GM23338 (cell line): Measurements from ENCODE around the gene PROX2. TPM values are rescaled to one million over a fixed set of nuclear protein-coding genes. Genes with fewer than 3 reads are reported as not detected.

Source experiments
- ATAC-seq: fragments of 200-7000 bp; cut with Tn5 transposase; 3 replicates; pipeline ENCODE4 v1.9.1; 2020
- DNase-seq: peaks from one replicate; pipeline ENCODE4 v3.0.0-alpha.2; 2015; ENCODE audit warnings: low spot score
- H2AFZ ChIP-seq: fragments of 200-600 bp; sonication (generic); 2 replicates; pipeline ENCODE4 v1.8.0; 2016; ENCODE audit warnings: antibody characterized with exemption, mild to moderate bottlenecking, moderate library complexity
- H3F3A ChIP-seq: fragments of 200-600 bp; sonication (generic); replicated peaks from 2 replicates; pipeline ENCODE4 v1.8.0; 2017; ENCODE audit warnings: antibody characterized with exemption, mixed run types, low read depth
- H3K27ac ChIP-seq: fragments of 200-600 bp; sonication (generic); 2 replicates; pipeline ENCODE4 v1.6.1; 2016; ENCODE audit warnings: low read depth
- H3K27me3 ChIP-seq: fragments of 200-600 bp; sonication (generic); 2 replicates; pipeline ENCODE4 v1.8.0; 2016; ENCODE audit warnings: mild to moderate bottlenecking, mixed run types, moderate library complexity; ENCODE audit not compliant: insufficient read depth
- H3K36me3 ChIP-seq: fragments of 200-600 bp; sonication (generic); 2 replicates; pipeline ENCODE4 v1.8.0; 2016; ENCODE audit warnings: mild to moderate bottlenecking; ENCODE audit not compliant: insufficient read depth
- H3K4me1 ChIP-seq: fragments of 200-600 bp; sonication (generic); 2 replicates; pipeline ENCODE4 v1.8.0; 2016; ENCODE audit warnings: mild to moderate bottlenecking, moderate library complexity; ENCODE audit not compliant: insufficient read depth
- H3K4me2 ChIP-seq: fragments of 200-600 bp; sonication (generic); 2 replicates; pipeline ENCODE4 v1.7.1; 2017; ENCODE audit warnings: mixed run types
- H3K4me3 ChIP-seq: fragments of 200-600 bp; sonication (generic); 2 replicates; pipeline ENCODE4 v1.6.1; 2016; ENCODE audit warnings: mixed run types
- H3K79me2 ChIP-seq: fragments of 200-600 bp; sonication (generic); replicated peaks from 2 replicates; pipeline ENCODE4 v1.8.0; 2017; ENCODE audit warnings: mild to moderate bottlenecking; ENCODE audit not compliant: insufficient read depth
- H3K9me2 ChIP-seq: fragments of 200-600 bp; sonication (generic); 2 replicates; pipeline ENCODE4 v1.8.0; 2017; ENCODE audit not compliant: insufficient read depth
- H4K20me1 ChIP-seq: fragments of 200-600 bp; sonication (generic); replicated peaks from 2 replicates; pipeline ENCODE4 v1.8.0; 2017; ENCODE audit warnings: mild to moderate bottlenecking; ENCODE audit not compliant: insufficient read depth
- H3K27ac Mint-ChIP-seq: 2 replicates; pipeline ENCODE4 v1.8.0; 2020; ENCODE audit warnings: inconsistent platforms, mild to moderate bottlenecking, moderate library complexity, mixed read lengths
- H3K27me3 Mint-ChIP-seq: 3 replicates; pipeline ENCODE4 v1.8.0; 2022; ENCODE audit warnings: low read depth, mild to moderate bottlenecking, moderate library complexity, mixed read lengths, inconsistent platforms; ENCODE audit not compliant: insufficient read depth, poor library complexity
- H3K36me3 Mint-ChIP-seq: 3 replicates; pipeline ENCODE4 v1.8.0; 2021; ENCODE audit warnings: low read depth, mild to moderate bottlenecking, inconsistent platforms, moderate library complexity, mixed read lengths
- H3K4me1 Mint-ChIP-seq: 3 replicates; pipeline ENCODE4 v1.8.0; 2020; ENCODE audit warnings: mild to moderate bottlenecking, inconsistent platforms, mixed read lengths
- H3K4me3 Mint-ChIP-seq: 3 replicates; pipeline ENCODE4 v1.8.0; 2021; ENCODE audit warnings: moderate library complexity, mild to moderate bottlenecking, inconsistent platforms, mixed read lengths
- H3K9me3 Mint-ChIP-seq: 3 replicates; pipeline ENCODE4 v1.8.0; 2020; ENCODE audit warnings: moderate library complexity, mild to moderate bottlenecking, inconsistent platforms, mixed read lengths
- CREB1 ChIP-seq: fragments of 250-450 bp; sonication (Bioruptor Pico); IDR thresholded peaks from 2 replicates; pipeline ENCODE4 v1.5.0; 2020; ENCODE audit warnings: low read depth, mild to moderate bottlenecking, moderate library complexity
- CTCF ChIP-seq, 2 experiments: fragments of 200-600 bp in 1 of 2; sonication (generic) in 1 of 2; conservative IDR thresholded peaks; 2 replicates each; pipeline versions ENCODE4 v1.5.1 to v1.6.1; 2016 to 2017; ENCODE audit warnings: antibody characterized with exemption in 2 of 2, low read depth in 2 of 2, mild to moderate bottlenecking in 2 of 2, moderate library complexity in 1 of 2
- EZH2 ChIP-seq: fragments of 200-600 bp; sonication (generic); IDR thresholded peaks from one replicate; pipeline ENCODE4 v1.8.0; 2017; ENCODE audit warnings: antibody characterized with exemption, mild to moderate bottlenecking, low read depth; ENCODE audit not compliant: unreplicated experiment
- EZH2phosphoT487 ChIP-seq: fragments of 200-600 bp; sonication (generic); IDR thresholded peaks from one replicate; pipeline ENCODE4 v1.8.1; 2018; ENCODE audit warnings: antibody characterized with exemption; ENCODE audit not compliant: unreplicated experiment
- JUNB ChIP-seq: IDR thresholded peaks from one replicate; pipeline ENCODE4 v1.6.1; 2016; ENCODE audit warnings: antibody characterized with exemption; ENCODE audit not compliant: unreplicated experiment
- NANOG ChIP-seq: IDR thresholded peaks from 2 replicates; pipeline ENCODE4 v1.6.1; 2016; ENCODE audit warnings: antibody characterized with exemption, borderline replicate concordance
- POLR2AphosphoS5 ChIP-seq: IDR thresholded peaks from 2 replicates; pipeline ENCODE4 v1.6.1; 2016; ENCODE audit warnings: antibody characterized with exemption, low read depth
- STAT1 ChIP-seq: IDR thresholded peaks from one replicate; pipeline ENCODE4 v1.6.1; 2016; ENCODE audit warnings: antibody characterized with exemption; ENCODE audit not compliant: unreplicated experiment
- ZNF331 ChIP-seq: fragments of 250-450 bp; sonication (Bioruptor Pico); IDR thresholded peaks from 2 replicates; pipeline ENCODE4 v1.5.0; 2020; ENCODE audit warnings: low read depth, mild to moderate bottlenecking, moderate library complexity
- polyA plus RNA-seq: library from polyadenylated mRNA; unstranded; fragments of >200 nt; fragmentation: Nextera tagmentation; extraction: Ambion mirVana; gene quantifications from 2 replicates; pipeline ENCODE4 v1.2.1, GENCODE V29; 2016
- total RNA-seq: library from RNA; depleted of rRNA; stranded (reverse); fragments of >200 nt; shearing (Covaris generic); gene quantifications from 2 replicates; pipeline ENCODE4 v1.2.3, GENCODE V29; 2014
- TF ChIP-seq, protein P1 (sequence below): IDR thresholded peaks from one replicate; pipeline ENCODE4 v1.6.1; 2018; ENCODE audit warnings: antibody characterized with exemption; ENCODE audit not compliant: unreplicated experiment

The PROX2 gene
- total and polyA plus RNA-seq, 2 experiments from 2014 or later: 0.06 TPM; not detected in 1

GRCh38 chr14:74888164-74889158 is 12.5 kb upstream of the PROX2 start:
- 0 out of 2 replicates have a peak overlapping the region, but pooled peaks have one; percentile 2 for H3K4me2 ChIP-seq
- peak overlapping the region; percentile 86 for H3K27ac Mint-ChIP-seq
- no peaks in the 10 kb centered on the region for H3K9me3 Mint-ChIP-seq
- 0 out of 3 replicates have a peak overlapping the region, but pooled peaks have one; percentile 21 for H3K4me3 Mint-ChIP-seq
- no peak overlapping the region for H3K4me3 ChIP-seq
- peaks cover 50% of the 10 kb centered on the region for H3K4me1 Mint-ChIP-seq
- peaks cover 28% of the 10 kb centered on the region for H3K36me3 ChIP-seq
- H3F3A ChIP-seq: no peaks in the 10 kb centered on the region
- peaks cover 4% of the 10 kb centered on the region for H3K27me3 Mint-ChIP-seq
- H3K27ac ChIP-seq: peak overlapping the region; percentile 45
- peaks cover 44% of the 10 kb centered on the region for H4K20me1 ChIP-seq
- peaks cover 54% of the 10 kb centered on the region for H3K79me2 ChIP-seq
- H3K36me3 Mint-ChIP-seq: peaks cover 54% of the 10 kb centered on the region
- no peak for DNase-seq
- H3K27me3 ChIP-seq: no peaks in the 10 kb centered on the region
- TF ChIP-seq STAT1: no peak
- ATAC-seq: no peak
- no peaks in the 10 kb centered on the region for H3K9me2 ChIP-seq
- H2AFZ ChIP-seq: no peak overlapping the region
- H3K4me1 ChIP-seq: peaks cover 46% of the 10 kb centered on the region

DNA sequence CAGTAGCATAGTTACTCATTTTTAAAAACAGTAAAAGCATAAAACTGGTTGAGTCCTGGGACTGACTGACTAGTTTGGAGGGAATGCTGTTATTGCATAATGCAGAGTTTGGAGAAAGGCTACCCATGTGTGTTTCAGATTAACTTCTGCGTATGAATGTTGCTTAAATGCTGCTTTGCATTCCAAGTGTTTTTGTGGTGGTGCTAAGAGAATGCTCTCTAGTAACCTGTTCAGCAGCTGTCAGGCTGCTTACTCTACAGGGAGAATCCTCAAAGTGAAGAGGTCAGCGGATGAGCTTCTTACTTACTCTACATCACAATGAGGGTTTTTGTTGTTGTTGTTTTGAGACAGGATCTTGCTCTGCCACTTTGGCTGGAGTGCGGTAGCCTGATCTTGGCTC is 10.1 kb upstream of the PROX2 start:
- peak; percentile 35; the same call in 1 of the 2 replicates for TF ChIP-seq NANOG
- no peak for TF ChIP-seq ZNF331 (CRISPR knock-in tag)
- H2AFZ ChIP-seq: no peak overlapping the region
- Mint-ChIP-seq H3K4me1 (peaks cover 65% of the 10 kb centered on the region), H3K36me3 (peaks cover 33% of the 10 kb centered on the region), H3K4me3 (peak overlapping the region; percentile 42), H3K9me3 (no peaks in the 10 kb centered on the region), H3K27ac (peak overlapping the region; percentile 96), H3K27me3 (peaks cover 10% of the 10 kb centered on the region)
- peaks cover 47% of the 10 kb centered on the region for H4K20me1 ChIP-seq
- peaks cover 71% of the 10 kb centered on the region for H3K79me2 ChIP-seq
- H3K27ac ChIP-seq: peak overlapping the region; percentile 89
- peak overlapping the region; percentile 98 for H3K4me2 ChIP-seq
- no peaks in the 10 kb centered on the region for H3K27me3 ChIP-seq
- DNase-seq (peak; percentile 95), ATAC-seq (peak; percentile 75)
- peaks cover 58% of the 10 kb centered on the region for H3K4me1 ChIP-seq
- peaks cover 5% of the 10 kb centered on the region; the same call in 1 of the 2 replicates for H3K36me3 ChIP-seq
- peak overlapping the region; percentile 5 for H3K4me3 ChIP-seq
- H3F3A ChIP-seq: no peaks in the 10 kb centered on the region
- no peaks in the 10 kb centered on the region for H3K9me2 ChIP-seq

GRCh38 chr14:74882103-74882920 is 6.4 kb upstream of the PROX2 start:
- TF ChIP-seq, protein P1, sequence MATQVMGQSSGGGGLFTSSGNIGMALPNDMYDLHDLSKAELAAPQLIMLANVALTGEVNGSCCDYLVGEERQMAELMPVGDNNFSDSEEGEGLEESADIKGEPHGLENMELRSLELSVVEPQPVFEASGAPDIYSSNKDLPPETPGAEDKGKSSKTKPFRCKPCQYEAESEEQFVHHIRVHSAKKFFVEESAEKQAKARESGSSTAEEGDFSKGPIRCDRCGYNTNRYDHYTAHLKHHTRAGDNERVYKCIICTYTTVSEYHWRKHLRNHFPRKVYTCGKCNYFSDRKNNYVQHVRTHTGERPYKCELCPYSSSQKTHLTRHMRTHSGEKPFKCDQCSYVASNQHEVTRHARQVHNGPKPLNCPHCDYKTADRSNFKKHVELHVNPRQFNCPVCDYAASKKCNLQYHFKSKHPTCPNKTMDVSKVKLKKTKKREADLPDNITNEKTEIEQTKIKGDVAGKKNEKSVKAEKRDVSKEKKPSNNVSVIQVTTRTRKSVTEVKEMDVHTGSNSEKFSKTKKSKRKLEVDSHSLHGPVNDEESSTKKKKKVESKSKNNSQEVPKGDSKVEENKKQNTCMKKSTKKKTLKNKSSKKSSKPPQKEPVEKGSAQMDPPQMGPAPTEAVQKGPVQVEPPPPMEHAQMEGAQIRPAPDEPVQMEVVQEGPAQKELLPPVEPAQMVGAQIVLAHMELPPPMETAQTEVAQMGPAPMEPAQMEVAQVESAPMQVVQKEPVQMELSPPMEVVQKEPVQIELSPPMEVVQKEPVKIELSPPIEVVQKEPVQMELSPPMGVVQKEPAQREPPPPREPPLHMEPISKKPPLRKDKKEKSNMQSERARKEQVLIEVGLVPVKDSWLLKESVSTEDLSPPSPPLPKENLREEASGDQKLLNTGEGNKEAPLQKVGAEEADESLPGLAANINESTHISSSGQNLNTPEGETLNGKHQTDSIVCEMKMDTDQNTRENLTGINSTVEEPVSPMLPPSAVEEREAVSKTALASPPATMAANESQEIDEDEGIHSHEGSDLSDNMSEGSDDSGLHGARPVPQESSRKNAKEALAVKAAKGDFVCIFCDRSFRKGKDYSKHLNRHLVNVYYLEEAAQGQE: no peak
- TF ChIP-seq NANOG (no peak), POLR2AphosphoS5 (no peak), EZH2phosphoT487 (no peak), CTCF (conservative IDR thresholded peaks at IDR 0.05; ENCODE audit: low read depth in 2 of 2) (no peak), EZH2 (no peak), JUNB (no peak), CREB1 (CRISPR knock-in tag) (no peak), ZNF331 (CRISPR knock-in tag) (no peak)
- H3K27me3 ChIP-seq: no peaks in the 10 kb centered on the region
- DNase-seq (peak; percentile 65), ATAC-seq (peak; percentile 21)
- Mint-ChIP-seq H3K27ac (peak overlapping the region; percentile 96), H3K4me1 (peaks cover 54% of the 10 kb centered on the region), H3K27me3 (peaks cover 10% of the 10 kb centered on the region), H3K9me3 (no peaks in the 10 kb centered on the region), H3K4me3 (peak overlapping the region; percentile 100), H3K36me3 (peaks cover 8% of the 10 kb centered on the region; the same call in 2 of the 3 replicates)
- peak overlapping the region; percentile 97 for H3K4me3 ChIP-seq
- H3K36me3 ChIP-seq: 0 out of 2 replicates have a peak, but pooled peaks cover 3% of the 10 kb centered on the region
- H3K79me2 ChIP-seq: peaks cover 50% of the 10 kb centered on the region
- H3K9me2 ChIP-seq: no peaks in the 10 kb centered on the region
- peaks cover 53% of the 10 kb centered on the region for H3K4me1 ChIP-seq
- H3F3A ChIP-seq: no peaks in the 10 kb centered on the region
- H3K27ac ChIP-seq: 0 out of 2 replicates have a peak overlapping the region, but pooled peaks have one; percentile 50
- peak overlapping the region; percentile 98 for H3K4me2 ChIP-seq
- H4K20me1 ChIP-seq: peaks cover 28% of the 10 kb centered on the region
- H2AFZ ChIP-seq: peak overlapping the region; percentile 57; the same call in 1 of the 2 replicates
